ENCODE results near the gene OR5AN1. TPM values are rescaled to one million over a fixed set of nuclear protein-coding genes. Genes with fewer than 3 reads are reported as not detected.
A peak's percentile ranks its signal among the peaks of the same experiment; 100 is the strongest.
"Not testable (repeated sequence)": the region's sequence is repeated elsewhere in the genome, so short reads cannot be mapped to it uniquely, and the experiment has no call there.

Gene OR5AN1
- total and polyA plus RNA-seq, 11 donors: not detected

DNA sequence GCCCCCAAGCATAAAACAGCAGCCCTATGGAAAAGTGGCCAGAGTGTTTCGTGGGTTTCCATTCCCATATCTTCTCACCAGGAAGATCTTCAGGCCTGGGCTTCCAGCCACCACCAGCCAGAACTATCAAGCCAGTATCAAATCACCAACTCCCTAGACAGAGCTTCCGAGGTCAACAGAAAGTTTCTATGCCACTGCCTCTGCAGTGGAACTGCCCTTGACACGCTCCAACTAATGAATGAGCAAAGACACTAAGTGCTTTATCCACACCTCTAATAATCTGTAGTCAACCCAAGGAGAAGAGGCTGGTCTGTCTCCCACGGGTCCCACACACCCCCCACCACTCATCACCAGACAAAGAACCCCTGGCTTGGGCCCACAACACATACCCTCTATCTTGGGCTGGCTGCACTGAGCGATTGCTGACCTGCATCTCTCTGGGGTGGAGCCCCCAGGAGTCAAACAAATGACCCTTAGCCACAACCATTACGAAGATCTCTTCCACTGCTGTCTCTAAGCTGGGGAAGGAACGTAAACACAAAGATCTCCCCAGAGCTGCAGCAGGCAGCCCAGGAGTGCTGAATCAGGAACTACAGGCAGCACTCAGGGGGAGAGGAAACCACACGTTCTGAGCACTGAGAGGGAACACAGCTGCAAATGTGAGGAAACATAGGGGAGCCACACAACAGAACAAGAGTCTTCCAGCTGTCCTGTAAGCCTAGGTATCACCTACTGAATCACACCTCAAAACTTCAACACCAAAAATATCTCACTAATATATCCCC lies 9.7 kb downstream of the OR5AN1 start:
- no peak overlapping the region for H3K4me3 ChIP-seq
- TF ChIP-seq, protein P1, sequence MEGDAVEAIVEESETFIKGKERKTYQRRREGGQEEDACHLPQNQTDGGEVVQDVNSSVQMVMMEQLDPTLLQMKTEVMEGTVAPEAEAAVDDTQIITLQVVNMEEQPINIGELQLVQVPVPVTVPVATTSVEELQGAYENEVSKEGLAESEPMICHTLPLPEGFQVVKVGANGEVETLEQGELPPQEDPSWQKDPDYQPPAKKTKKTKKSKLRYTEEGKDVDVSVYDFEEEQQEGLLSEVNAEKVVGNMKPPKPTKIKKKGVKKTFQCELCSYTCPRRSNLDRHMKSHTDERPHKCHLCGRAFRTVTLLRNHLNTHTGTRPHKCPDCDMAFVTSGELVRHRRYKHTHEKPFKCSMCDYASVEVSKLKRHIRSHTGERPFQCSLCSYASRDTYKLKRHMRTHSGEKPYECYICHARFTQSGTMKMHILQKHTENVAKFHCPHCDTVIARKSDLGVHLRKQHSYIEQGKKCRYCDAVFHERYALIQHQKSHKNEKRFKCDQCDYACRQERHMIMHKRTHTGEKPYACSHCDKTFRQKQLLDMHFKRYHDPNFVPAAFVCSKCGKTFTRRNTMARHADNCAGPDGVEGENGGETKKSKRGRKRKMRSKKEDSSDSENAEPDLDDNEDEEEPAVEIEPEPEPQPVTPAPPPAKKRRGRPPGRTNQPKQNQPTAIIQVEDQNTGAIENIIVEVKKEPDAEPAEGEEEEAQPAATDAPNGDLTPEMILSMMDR (IDR thresholded peaks at IDR 0.05): no peak
- no peak for TF ChIP-seq POLR2A (IDR thresholded peaks at IDR 0.05)
- WGBS, 4 donors: 45 to 53% (median 49%) methylated on average over 8 of the region's 8 CpGs
- intact Hi-C loops (cut with DNase I): no loop called here
- peaks cover 0 to 7% (median 0%) of the 10 kb centered on the region in 12 donors for H3K4me1 ChIP-seq
- no peak overlapping the region for H3K27ac ChIP-seq
- DNase-seq (peak in 2 of 5 donors; percentile 29 to 38), ATAC-seq (peak in 2 of 4 donors; percentile 18 to 54)
- H3K36me3 ChIP-seq: no peaks in the 10 kb centered on the region
- H3K27me3 ChIP-seq: no peaks in the 10 kb centered on the region
- peaks cover 0 to 17% (median 7%) of the 10 kb centered on the region in 12 donors for H3K9me3 ChIP-seq

DNA sequence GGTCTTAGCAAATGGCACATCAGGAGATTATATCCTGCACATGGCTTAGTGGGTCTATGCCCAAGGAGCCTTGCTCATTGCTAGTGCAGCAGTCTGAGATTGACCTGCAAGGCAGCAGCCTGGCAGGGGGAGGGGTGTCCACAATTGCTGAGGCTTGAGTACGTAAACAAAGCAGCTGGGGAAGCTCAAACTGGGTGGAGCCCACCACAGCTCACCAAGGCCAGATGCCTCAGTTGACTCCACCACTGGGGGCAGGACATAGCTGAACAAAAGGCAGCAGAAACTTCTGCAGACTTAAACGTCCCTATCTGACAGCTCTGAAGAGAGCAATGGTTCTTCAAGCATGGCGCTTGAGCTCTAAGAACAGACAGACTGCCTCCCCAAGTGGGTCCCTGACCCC lies 13.6 kb downstream of the OR5AN1 start:
- H3K27ac ChIP-seq; ATAC-seq; H3K4me1 ChIP-seq; H3K36me3 ChIP-seq; intact Hi-C loops (cut with DNase I); DNase-seq; H3K27me3 ChIP-seq; H3K4me3 ChIP-seq: not testable (repeated sequence)
- WGBS, 4 donors: 25 to 47% (median 30%) methylated on average over 2 to 3 of the region's 3 CpGs
- H3K9me3 ChIP-seq: peaks cover 0 to 17% (median 7%) of the 10 kb centered on the region in 12 donors

DNA sequence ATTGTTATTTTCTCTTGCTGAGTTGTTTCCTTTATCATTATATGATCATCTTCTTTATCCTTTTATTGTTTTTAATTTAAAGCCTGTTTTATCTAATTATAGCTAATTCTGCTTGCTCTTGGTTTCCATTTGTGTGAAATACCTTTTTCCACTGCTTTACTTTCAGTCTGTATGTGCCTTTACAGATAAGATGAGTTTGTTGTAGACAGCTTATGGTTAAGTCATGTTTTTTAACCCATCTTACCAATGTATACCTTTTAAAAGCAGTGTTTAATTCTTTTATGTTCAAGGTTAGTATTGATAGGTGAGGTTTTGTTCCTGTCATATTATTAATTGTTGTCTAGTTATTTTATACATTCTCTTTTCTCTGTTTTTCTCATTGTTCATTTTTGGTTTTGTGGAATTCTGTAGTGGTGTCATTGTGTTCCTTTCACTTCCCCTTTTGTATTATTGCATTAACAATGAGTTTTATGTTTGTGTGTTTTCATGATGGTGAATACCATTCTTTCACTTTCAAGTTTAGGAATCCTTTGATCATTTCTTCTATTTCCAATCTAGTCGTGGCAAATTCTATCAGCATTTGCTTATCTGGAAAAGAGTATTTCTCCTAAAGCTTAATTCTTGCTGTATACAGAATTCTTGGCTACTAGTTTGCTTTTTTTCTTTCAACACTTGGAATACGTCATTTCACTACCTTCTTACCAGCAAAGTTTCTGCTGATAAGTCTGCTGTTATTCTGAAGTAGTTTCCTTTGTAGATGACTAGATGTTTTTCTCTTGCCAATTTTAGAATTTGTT lies 21.8 kb downstream of the OR5AN1 start:
- Histone ChIP-seq H3K9me3 (peaks cover 0 to 17% (median 0%) of the 10 kb centered on the region in 12 donors), H3K27ac (peak overlapping the region in 1 of 12 donors; percentile 21), H3K36me3 (no peaks in the 10 kb centered on the region), H3K27me3 (no peaks in the 10 kb centered on the region), H3K4me3 (no peak overlapping the region), H3K4me1 (peaks cover 0 to 12% (median 0%) of the 10 kb centered on the region in 12 donors)
- ATAC-seq: no peak
- intact Hi-C loops (cut with DNase I): no loop called here
- no peak for DNase-seq
- TF ChIP-seq POLR2A (IDR thresholded peaks at IDR 0.05): no peak
- TF ChIP-seq, protein P1 (IDR thresholded peaks at IDR 0.05): no peak
- WGBS, 4 donors: 43 to 44% (median 43%) methylated on average over 2 of the region's 2 CpGs

DNA sequence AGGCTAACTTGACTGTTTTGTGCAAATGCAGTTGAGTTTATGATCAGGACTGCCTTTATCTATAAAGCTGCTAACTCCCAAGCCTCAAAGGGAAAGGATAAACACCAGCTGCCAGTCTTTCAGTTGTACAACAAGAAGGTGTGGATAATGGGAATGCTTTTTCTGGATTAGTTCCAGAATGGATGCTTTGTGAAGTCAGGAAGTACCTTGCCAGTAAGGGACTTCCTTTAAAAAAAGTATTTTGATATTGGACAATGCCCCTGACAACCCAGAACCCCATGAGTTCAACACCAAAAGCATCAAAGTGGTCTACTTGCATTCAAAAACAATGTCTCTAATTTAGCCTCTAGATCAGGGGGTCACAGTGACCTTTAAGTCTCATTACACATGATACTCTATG lies 35.5 kb downstream of the OR5AN1 start:
- Histone ChIP-seq H3K27me3 (no peaks in the 10 kb centered on the region), H3K9me3 (no peaks in the 10 kb centered on the region)
- intact Hi-C loops (cut with DNase I): loop anchor here in 1 of 10 donors (10.0 kb wide), 1 partner anchor 59 kb away; no protein-coding TSS in a partner anchor

More for the DNA sequence above, 35.5 kb downstream of the OR5AN1 start:
- TF ChIP-seq POLR2A (IDR thresholded peaks at IDR 0.05): no peak
- TF ChIP-seq, protein P1 (IDR thresholded peaks at IDR 0.05): no peak
- Histone ChIP-seq H3K36me3 (no peaks in the 10 kb centered on the region), H3K4me3 (no peak overlapping the region), H3K27ac (no peak overlapping the region), H3K4me1 (no peaks in the 10 kb centered on the region)
- no peak for DNase-seq
- ATAC-seq: no peak
